DND-41 (cell line): Measurements from ENCODE around the gene CDT1.

Source experiments
- CTCF ChIP-seq: IDR thresholded peaks from 2 replicates; pipeline ENCODE4 v1.5.1; 2012; ENCODE audit warnings: borderline replicate concordance, low read length, moderate library complexity, mild to moderate bottlenecking; ENCODE audit not compliant: poor library complexity, severe bottlenecking; ENCODE audit errors: extremely low read depth
- EZH2 ChIP-seq: IDR thresholded peaks from 3 replicates; pipeline ENCODE4 v1.6.1; 2012; ENCODE audit warnings: borderline replicate concordance, low read depth, mild to moderate bottlenecking, moderate library complexity, low read length, inconsistent platforms; ENCODE audit not compliant: severe bottlenecking

- TF ChIP-seq CTCF (no peak), EZH2 (no peak)
These were observed 10.5 kb downstream of the CDT1 start for GRCh38 chr16:88814144-88814502.
